MCF 10A (cell line): Measurements from ENCODE around the gene PRSS22. TPM values are rescaled to one million over a fixed set of nuclear protein-coding genes. Genes with fewer than 3 reads are reported as not detected.

ENCODE experiments used
- BruUV-seq: library from RNA; stranded (reverse); fragments of 400-500 nt; replicated peaks from 2 replicates; lab custom pipeline; 2021; lab: Mats Ljungman, UMichigan
- CTCF ChIA-PET: fragments of 300-600 bp; sonication (Branson Sonifier 250); formaldehyde crosslinking; extraction: SDS; loops from one replicate; lab custom pipeline; 2021; ENCODE audit warnings: antibody characterized with exemption, inconsistent platforms; lab: Yijun Ruan, JAX
- POLR2A ChIA-PET: fragments of 300-600, 350-650 bp; sonication (Branson Sonifier 250); formaldehyde crosslinking; extraction: SDS; loops from one replicate; lab custom pipeline; 2020; ENCODE audit warnings: antibody characterized with exemption, inconsistent platforms; lab: Yijun Ruan, JAX
- DNase-seq: peaks from one replicate; pipeline ENCODE4 v3.0.0-alpha.2; 2018; ENCODE audit not compliant: unreplicated experiment
- H3K27ac Mint-ChIP-seq: one replicate; pipeline ENCODE4 v1.8.0; 2022; ENCODE audit warnings: mild to moderate bottlenecking, low read depth, mixed read lengths; ENCODE audit not compliant: unreplicated experiment
- H3K27me3 Mint-ChIP-seq: one replicate; pipeline ENCODE4 v1.8.0; 2022; ENCODE audit warnings: mixed read lengths; ENCODE audit not compliant: insufficient read depth, unreplicated experiment
- H3K36me3 Mint-ChIP-seq: one replicate; pipeline ENCODE4 v1.8.0; 2022; ENCODE audit warnings: mild to moderate bottlenecking, moderate library complexity, mixed read lengths; ENCODE audit not compliant: insufficient read depth, unreplicated experiment
- H3K4me1 Mint-ChIP-seq: one replicate; pipeline ENCODE4 v1.8.0; 2022; ENCODE audit warnings: mixed read lengths; ENCODE audit not compliant: insufficient read depth, unreplicated experiment
- H3K4me3 Mint-ChIP-seq: one replicate; pipeline ENCODE4 v1.8.0; 2022; ENCODE audit warnings: mild to moderate bottlenecking, moderate library complexity, mixed read lengths; ENCODE audit not compliant: unreplicated experiment
- H3K9me3 Mint-ChIP-seq: one replicate; pipeline ENCODE4 v1.8.0; 2022; ENCODE audit warnings: mixed read lengths; ENCODE audit not compliant: unreplicated experiment
- CTCF ChIP-seq: fragments of 200-600 bp; IDR thresholded peaks from one replicate; pipeline ENCODE4 v1.8.0; 2022; ENCODE audit warnings: antibody characterized with exemption, mild to moderate bottlenecking; ENCODE audit not compliant: unreplicated experiment
- intact Hi-C: fragments of 100-400 bp; cut with micrococcal nuclease; formaldehyde crosslinking; loops from 2 replicates; pipeline ENCODE4 v1.14.1; 2022
- total RNA-seq: library from RNA; stranded (reverse); gene quantifications from 2 replicates; pipeline ENCODE4 v1.2.3, GENCODE V29; 2022

The PRSS22 gene
- total RNA-seq, 1 experiment from 2014 or later, result not detected

- POLR2A ChIA-PET, result interaction anchor here (0.7 to 0.9 kb wide), 2 partner anchors 19 to 77 kb away, joined by 3 read pairs; no protein-coding TSS in a partner anchor
- H3K4me3 Mint-ChIP-seq, result no peak overlapping the region
Observed at GRCh38 chr16:2854700-2855309, 3.2 kb downstream of the PRSS22 start.

GRCh38 chr16:2853531-2854073 is 4.4 kb downstream of the PRSS22 start:
- H3K27ac Mint-ChIP-seq, result no peak overlapping the region

More at GRCh38 chr16:2854700-2855309, 3.2 kb downstream of the PRSS22 start:
- Mint-ChIP-seq H3K36me3 (no peaks in the 10 kb centered on the region), H3K27me3 (peaks cover under 1% of the 10 kb centered on the region), H3K9me3 (peaks cover 10% of the 10 kb centered on the region), H3K27ac (no peak overlapping the region), H3K4me1 (peaks cover 6% of the 10 kb centered on the region)
- TF ChIP-seq CTCF, result peak; percentile 73
- DNase-seq, result no peak
- intact Hi-C loops, result no loop called here
- CTCF ChIA-PET, result interaction anchor here (0.6 to 1.9 kb wide), 7 partner anchors 9 to 179 kb away, joined by 3 to 7 read pairs (median 4); no protein-coding TSS in a partner anchor
- BruUV-seq, result no TSS peak

GRCh38 chr16:2852731-2853507 is 5.1 kb downstream of the PRSS22 start:
- no TSS peak for BruUV-seq
- H3K4me3 Mint-ChIP-seq, result no peak overlapping the region
- no peak overlapping the region for H3K27ac Mint-ChIP-seq
- peaks cover 13% of the 10 kb centered on the region for H3K27me3 Mint-ChIP-seq
- no peak for TF ChIP-seq CTCF
- POLR2A ChIA-PET, result no interaction called here
- H3K4me1 Mint-ChIP-seq, result peaks cover 6% of the 10 kb centered on the region
- CTCF ChIA-PET, result interaction anchor here (0.7 kb wide), 1 partner anchor 45 kb away, joined by 3 read pairs; no protein-coding TSS in a partner anchor
- H3K36me3 Mint-ChIP-seq, result no peaks in the 10 kb centered on the region
- DNase-seq, result no peak
- intact Hi-C loops, result no loop called here
- peaks cover 10% of the 10 kb centered on the region for H3K9me3 Mint-ChIP-seq

More at GRCh38 chr16:2853531-2854073, 4.4 kb downstream of the PRSS22 start:
- no TSS peak for BruUV-seq
- ChIA-PET POLR2A (no interaction called here), CTCF (interaction anchor here (0.7 to 1.9 kb wide), 6 partner anchors 10 to 180 kb away, joined by 3 to 7 read pairs (median 4); no protein-coding TSS in a partner anchor)
- peaks cover 6% of the 10 kb centered on the region for H3K4me1 Mint-ChIP-seq
- intact Hi-C loops, result no loop called here
- no peak for TF ChIP-seq CTCF
- H3K4me3 Mint-ChIP-seq, result no peak overlapping the region
- peaks cover 13% of the 10 kb centered on the region for H3K27me3 Mint-ChIP-seq
- no peaks in the 10 kb centered on the region for H3K36me3 Mint-ChIP-seq
- peaks cover 10% of the 10 kb centered on the region for H3K9me3 Mint-ChIP-seq
- no peak for DNase-seq
